Measurements from ENCODE around the gene HTR1E.

The HTR1E gene

DNA sequence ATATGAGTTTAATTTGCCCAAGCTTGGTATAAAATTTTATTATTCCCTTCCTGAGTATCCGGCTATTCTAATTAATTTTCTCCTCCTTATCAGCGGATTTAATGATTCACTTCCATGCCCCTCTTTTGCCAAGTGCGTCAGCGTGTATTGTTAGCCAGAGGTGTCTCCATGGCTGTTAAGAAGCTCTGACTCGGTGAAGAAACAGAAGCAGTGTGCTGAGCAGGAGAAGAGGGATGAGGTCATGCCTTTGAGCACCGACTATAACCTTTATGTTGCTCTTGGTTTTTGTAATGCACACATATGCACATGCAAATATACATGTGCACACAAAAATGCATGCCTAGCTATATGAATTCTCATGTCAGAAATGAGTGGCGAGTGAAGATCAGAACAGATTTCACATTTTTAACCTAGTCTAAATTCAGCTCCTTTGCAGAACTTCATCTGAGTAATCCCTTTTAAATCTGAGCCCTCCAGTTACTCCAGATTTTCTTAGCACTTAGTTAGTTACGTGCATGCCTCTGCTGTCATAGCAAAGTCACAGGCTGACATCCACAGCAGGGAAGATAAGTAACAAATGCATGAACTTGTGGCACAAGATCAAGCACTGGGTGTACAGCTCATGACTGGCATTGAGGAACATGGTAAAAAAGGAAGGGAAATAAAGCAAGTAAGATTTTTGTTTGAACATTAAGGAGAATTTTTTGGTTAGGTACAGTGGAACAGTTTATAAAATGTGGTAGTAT lies 24.3 kb downstream of the HTR1E start:
- TF ChIP-seq, protein P1, sequence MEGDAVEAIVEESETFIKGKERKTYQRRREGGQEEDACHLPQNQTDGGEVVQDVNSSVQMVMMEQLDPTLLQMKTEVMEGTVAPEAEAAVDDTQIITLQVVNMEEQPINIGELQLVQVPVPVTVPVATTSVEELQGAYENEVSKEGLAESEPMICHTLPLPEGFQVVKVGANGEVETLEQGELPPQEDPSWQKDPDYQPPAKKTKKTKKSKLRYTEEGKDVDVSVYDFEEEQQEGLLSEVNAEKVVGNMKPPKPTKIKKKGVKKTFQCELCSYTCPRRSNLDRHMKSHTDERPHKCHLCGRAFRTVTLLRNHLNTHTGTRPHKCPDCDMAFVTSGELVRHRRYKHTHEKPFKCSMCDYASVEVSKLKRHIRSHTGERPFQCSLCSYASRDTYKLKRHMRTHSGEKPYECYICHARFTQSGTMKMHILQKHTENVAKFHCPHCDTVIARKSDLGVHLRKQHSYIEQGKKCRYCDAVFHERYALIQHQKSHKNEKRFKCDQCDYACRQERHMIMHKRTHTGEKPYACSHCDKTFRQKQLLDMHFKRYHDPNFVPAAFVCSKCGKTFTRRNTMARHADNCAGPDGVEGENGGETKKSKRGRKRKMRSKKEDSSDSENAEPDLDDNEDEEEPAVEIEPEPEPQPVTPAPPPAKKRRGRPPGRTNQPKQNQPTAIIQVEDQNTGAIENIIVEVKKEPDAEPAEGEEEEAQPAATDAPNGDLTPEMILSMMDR (IDR thresholded peaks at IDR 0.05; ENCODE audit: extremely low read depth, missing control alignments), result no peak
- DNase-seq (ENCODE audit: low spot score), result no peak

DNA sequence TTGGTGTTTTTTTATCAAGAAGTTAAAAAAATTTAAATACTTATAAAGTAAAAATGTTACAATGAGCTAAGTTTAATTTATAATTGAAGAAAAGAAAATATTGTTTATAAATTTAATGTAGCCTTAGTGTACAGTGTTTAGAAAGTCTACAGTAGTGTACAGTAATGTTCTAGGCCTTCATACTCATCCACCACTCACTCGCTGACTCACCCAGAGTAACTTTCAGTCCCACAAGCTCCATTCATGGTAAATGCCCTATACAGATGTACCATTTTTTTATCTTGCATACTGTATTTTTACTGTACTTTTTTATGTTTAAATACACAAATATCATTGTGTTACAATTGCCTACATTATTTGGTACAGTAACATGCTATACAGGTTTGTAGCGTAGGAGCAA lies 26.0 kb downstream of the HTR1E start:
- DNase-seq (ENCODE audit: low spot score), result no peak
- TF ChIP-seq, protein P1 (IDR thresholded peaks at IDR 0.05; ENCODE audit: extremely low read depth, missing control alignments), result no peak

DNA sequence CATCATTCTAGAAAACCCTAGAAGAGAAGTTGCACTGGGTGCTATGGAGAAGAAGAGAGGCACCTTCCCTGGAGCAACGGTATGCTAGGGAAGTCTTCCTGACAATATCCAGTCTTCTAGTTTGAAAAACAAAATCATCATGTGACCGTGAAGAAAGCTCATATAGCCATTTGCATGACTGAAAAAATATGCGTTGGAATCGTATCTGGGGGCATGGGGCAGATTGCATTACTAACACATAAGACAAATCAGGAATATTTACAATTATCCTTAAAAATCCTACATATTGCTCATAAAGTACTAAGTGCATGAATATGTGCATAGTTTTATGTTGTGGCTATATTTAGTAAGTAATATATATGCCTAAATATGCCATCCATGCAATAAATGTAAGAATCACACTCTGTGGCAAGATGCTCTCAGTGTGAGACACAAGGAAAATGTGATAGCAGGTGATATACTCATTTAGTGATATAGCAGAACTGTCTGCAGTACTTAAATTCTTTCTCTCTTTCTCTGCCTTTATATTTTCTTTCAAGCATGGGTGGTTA lies 26.8 kb downstream of the HTR1E start:
- DNase-seq (ENCODE audit: low spot score), result no peak
- TF ChIP-seq, protein P1 (IDR thresholded peaks at IDR 0.05; ENCODE audit: extremely low read depth, missing control alignments), result no peak

DNA sequence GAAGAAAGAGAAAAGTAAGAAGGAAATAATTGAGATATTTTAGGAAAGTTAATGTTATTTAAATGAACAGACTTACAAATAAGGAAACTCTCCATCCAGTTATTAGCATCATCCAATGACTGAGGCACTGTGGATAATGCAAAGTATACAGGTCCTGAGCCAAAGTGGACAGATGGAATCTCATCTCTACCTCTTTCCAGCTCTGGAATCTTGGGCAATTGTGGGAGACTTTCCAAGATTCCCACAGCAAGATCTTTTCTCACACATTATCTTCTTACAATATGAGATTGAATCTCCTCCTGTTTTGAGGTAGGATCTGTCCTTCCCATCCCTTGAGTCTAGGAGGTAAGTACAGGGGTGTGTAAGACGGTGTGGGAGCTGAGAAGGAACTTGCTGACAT lies 28.9 kb downstream of the HTR1E start:
- DNase-seq (ENCODE audit: low spot score), result no peak
- TF ChIP-seq, protein P1 (IDR thresholded peaks at IDR 0.05; ENCODE audit: extremely low read depth, missing control alignments), result no peak

DNA sequence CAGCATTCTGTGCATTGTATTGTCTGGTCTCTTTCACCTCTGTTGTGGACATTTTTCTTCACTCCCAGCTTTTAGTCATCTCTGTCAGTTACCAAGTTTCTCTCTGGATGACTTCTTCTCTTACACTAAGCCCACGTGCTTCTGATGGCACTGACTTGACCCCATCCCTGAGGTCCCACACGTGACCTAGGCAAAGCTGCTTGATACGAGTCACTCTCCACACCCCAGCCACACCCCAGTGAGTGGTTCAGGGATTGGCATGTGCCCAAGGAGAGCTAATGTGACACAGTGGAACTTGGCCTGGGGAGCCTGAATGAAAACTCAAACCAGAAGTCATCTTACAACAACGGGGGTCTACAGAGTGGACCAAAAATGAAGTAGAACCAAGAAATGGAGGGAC lies 32.2 kb downstream of the HTR1E start:
- TF ChIP-seq, protein P1 (IDR thresholded peaks at IDR 0.05; ENCODE audit: extremely low read depth, missing control alignments), result no peak

DNA sequence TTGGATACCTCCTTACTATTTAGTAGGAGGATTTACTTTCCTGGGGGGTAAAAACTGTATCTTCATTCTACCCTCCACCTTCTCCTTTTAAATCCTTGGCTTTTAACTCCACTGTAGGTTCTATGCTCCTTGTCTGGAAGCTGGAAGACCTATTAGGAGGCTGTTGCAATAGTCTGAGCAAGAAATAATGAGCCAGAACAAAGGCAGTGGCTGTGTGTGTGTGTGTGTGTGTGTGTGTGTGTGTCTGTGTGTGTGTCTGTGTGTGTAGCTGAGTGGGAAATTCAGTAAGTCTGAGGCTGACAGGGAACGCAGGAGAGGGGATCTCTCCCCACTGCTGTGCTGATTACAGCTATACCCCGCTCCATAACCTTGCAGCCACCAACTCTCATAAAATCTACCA lies 35.8 kb downstream of the HTR1E start:
- TF ChIP-seq, protein P1 (IDR thresholded peaks at IDR 0.05; ENCODE audit: extremely low read depth, missing control alignments), result no peak
- DNase-seq (ENCODE audit: low spot score), result no peak

More for the DNA sequence above, 32.2 kb downstream of the HTR1E start:
- no peak for DNase-seq (ENCODE audit: low spot score)

DNA sequence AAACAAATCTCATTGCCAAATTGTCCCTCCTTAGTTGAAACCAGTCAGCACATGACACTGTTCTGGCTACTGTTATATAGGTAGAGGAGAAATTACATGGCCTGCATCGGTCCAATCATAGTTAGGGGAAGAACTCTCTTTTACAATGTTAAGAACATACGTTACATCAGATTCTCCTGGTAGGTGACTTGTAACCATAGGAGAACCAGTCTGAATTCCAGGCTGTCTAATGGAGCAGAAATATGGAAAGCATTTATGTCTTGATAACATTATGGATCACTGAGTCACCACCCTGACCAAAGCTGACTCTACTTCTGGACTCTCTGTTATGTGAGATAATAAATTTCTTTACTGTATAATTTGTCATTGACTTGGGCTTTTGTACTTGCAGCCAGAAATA lies 40.9 kb downstream of the HTR1E start:
- DNase-seq (ENCODE audit: low spot score), result no peak

More for the DNA sequence above, 40.9 kb downstream of the HTR1E start:
- TF ChIP-seq, protein P1 (IDR thresholded peaks at IDR 0.05; ENCODE audit: extremely low read depth, missing control alignments), result no peak
